ENCODE data around the gene TLR9.
A peak's percentile ranks its signal among the peaks of the same experiment; 100 is the strongest.

Gene TLR9

DNA sequence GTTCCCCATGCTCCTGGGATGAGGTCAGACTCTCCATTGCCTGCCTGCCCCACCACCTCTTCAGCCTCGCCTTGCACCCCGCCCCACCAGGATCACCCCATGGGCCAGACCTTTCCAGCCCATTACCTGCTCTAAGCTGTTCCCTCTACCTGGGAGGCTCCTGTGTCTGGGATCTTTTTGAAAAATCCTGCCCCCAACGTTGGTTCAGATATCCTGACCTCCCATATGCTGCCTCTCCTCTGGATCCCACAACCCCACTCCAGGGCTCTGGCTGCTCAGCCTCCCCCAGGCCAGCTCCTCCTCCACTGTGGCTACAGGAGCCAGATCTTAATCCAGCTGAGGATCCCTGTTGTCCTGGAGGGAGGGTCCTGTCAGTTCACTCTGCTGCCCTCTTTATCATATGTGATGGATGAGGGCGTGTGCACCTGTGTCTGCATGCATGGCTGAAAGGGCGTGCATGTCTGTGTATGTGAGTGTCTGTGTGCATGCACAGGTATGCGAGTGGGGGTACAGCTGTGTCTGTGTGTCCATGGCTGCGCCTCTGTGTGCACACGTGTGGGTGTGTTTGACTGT lies 49.2 kb downstream of the TLR9 start:
- Mint-ChIP-seq H3K27me3 (no peaks in the 10 kb centered on the region), H3K4me3 (no peak overlapping the region), H3K27ac (no peak overlapping the region), H3K36me3 (ENCODE audit: low read depth) (no peaks in the 10 kb centered on the region), H3K9me3 (no peaks in the 10 kb centered on the region), H3K4me1 (ENCODE audit: low read depth) (peaks cover 4% of the 10 kb centered on the region)
- no peak for DNase-seq

DNA sequence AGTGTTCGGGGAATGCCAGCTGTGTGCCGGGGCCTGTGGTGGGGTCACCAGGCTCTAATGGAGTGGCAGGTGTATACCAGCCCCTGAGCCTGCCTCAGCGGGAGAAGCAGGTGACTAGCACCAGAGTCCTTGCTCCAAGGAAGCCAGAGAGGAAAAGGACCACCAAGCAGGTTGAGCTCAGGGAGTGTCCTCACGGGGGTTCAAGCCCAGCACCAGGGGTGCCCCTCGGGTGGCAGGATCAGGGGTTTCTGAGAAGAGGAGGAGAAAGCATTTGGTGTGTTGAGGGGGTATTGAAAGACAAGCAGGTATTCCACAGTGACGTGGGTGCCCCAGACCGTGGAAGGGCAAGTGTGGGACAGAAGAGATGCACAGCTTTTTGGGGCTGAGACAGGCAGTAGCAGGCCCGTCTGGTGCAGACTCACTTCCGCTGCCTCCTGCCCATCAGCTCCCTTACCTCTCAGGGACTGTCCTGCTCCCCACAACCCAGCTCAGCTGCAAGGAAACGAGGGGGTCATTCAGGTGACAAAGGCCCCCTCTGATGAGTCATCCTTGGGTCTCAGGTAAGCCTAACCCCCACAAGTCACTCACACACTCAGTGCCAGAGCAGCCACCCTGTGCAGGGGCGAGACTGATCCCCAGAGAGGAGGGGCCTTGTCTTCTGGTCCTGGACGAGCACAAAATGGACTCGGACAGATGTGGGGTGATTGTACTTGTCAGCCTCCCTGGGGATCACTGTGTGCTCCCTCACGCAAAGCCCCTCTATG lies 49.8 kb downstream of the TLR9 start:
- H3K27me3 Mint-ChIP-seq = no peaks in the 10 kb centered on the region
- H3K4me1 Mint-ChIP-seq (ENCODE audit: low read depth) = peaks cover 4% of the 10 kb centered on the region
- no peaks in the 10 kb centered on the region for H3K9me3 Mint-ChIP-seq
- DNase-seq = no peak
- H3K27ac Mint-ChIP-seq = no peak overlapping the region
- no peaks in the 10 kb centered on the region for H3K36me3 Mint-ChIP-seq (ENCODE audit: low read depth)
- H3K4me3 Mint-ChIP-seq = no peak overlapping the region

DNA sequence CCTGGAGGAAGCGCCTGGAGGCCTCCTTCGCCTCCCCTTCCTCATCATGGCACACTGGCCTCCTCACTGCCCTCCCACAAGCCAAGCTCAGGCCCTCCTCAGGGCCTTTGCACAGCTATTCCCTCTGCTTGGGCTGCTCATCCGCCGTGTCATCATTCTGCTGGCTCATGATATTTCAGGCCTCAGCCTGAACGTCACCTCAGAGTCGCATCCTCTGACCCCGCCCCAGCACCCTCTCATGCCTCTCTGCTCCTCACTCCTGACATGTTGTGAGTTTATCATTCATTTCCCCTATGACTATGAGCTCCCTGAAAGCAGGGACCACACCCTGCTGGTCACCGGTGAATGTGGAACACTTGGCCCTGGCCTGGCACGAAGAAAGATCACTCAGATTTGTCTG lies 50.5 kb downstream of the TLR9 start:
- Mint-ChIP-seq H3K36me3 (ENCODE audit: low read depth) (no peaks in the 10 kb centered on the region), H3K4me3 (no peak overlapping the region), H3K9me3 (no peaks in the 10 kb centered on the region), H3K27me3 (no peaks in the 10 kb centered on the region), H3K27ac (no peak overlapping the region), H3K4me1 (ENCODE audit: low read depth) (peaks cover 4% of the 10 kb centered on the region)
- DNase-seq = no peak

DNA sequence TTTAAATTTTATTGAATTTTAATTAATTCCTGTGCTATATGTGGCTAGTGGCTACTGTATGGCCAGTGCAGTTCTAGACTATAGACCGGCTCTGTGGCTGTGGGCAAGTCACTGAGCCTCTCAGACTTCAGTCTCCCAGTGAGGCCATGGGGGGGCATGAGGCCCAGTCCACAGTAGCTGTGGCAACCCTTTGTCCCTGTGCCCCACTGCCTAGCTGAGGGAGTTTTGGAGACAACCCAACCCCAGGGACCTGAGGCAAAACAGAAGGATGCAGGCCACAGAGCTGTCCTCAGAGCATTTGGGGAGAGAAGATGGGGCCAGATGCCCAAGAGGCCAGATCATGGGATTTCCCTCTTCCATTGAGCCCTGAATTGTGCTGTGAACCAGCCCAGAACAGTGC lies 52.3 kb downstream of the TLR9 start:
- Mint-ChIP-seq H3K27me3 (no peaks in the 10 kb centered on the region), H3K9me3 (no peaks in the 10 kb centered on the region), H3K4me1 (ENCODE audit: low read depth) (peaks cover 4% of the 10 kb centered on the region), H3K27ac (peak overlapping the region; percentile 24), H3K4me3 (no peak overlapping the region), H3K36me3 (ENCODE audit: low read depth) (no peaks in the 10 kb centered on the region)
- no peak for DNase-seq

DNA sequence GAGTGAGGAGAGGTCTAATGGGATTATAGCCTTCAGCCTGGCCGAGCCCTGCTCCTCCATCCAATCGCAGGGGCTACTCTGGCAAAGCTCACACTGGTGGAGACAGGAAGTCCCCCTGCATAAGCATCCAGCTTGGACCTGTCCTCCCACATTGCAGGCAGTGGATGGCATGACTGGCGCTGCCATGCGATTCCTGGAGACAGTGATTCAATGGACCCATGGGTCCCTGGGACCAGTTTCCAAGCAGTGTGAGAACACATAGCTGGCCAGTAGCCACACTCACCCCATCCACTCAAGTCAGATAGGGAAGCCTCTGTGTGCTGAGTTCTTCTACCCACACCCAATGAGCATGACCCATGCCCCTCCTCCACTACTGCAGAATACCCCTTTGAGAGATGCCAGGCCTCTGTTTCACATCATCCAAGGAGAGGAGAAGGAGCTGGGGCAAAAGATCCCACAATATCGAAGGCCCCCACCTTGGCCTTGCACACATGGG lies 53.1 kb downstream of the TLR9 start:
- Mint-ChIP-seq H3K36me3 (ENCODE audit: low read depth) (no peaks in the 10 kb centered on the region), H3K9me3 (no peaks in the 10 kb centered on the region), H3K4me3 (no peak overlapping the region), H3K27ac (no peak overlapping the region), H3K27me3 (no peaks in the 10 kb centered on the region), H3K4me1 (ENCODE audit: low read depth) (peaks cover 4% of the 10 kb centered on the region)
- no peak for DNase-seq

DNA sequence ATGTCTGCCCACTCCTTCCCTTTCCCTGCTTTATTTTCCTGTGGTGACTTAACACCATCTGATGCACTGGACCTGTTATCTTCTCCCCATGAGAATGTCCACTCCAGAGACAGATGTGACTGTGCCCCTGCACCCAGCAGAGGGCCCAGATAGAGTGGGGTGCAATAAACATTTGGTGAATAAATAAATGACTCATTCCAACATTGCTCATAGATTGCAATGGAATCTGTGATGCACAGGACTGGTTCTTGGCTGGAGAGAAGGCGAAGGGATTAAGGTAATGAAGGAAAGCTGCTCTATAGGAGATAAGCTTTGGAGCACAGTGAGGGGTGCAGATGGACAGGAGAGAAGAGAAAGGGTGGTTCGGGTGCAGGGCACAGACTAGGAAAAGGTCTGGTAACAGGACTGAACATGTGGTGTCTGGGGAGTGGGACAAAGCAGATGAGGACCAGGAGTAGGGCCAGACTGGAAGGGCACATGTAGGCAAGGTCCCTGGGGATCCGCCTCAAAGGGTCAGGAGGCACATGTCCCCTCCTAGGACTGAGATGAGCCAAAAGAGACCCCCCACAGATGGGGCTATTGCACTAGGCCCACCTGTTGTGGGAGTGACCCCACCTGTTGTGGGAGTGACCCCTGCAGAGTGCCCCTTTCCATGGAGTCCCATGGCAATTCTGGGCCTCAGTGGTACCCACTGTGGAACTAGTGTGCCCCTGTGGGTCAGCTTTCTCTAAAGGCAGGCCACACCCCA lies 53.8 kb downstream of the TLR9 start:
- peaks cover 4% of the 10 kb centered on the region for H3K4me1 Mint-ChIP-seq (ENCODE audit: low read depth)
- DNase-seq = no peak
- no peak overlapping the region for H3K4me3 Mint-ChIP-seq
- no peaks in the 10 kb centered on the region for H3K9me3 Mint-ChIP-seq
- H3K27me3 Mint-ChIP-seq = no peaks in the 10 kb centered on the region
- H3K27ac Mint-ChIP-seq = no peak overlapping the region
- no peaks in the 10 kb centered on the region for H3K36me3 Mint-ChIP-seq (ENCODE audit: low read depth)
